ENCODE measurements around the gene ANO6. TPM values are rescaled to one million over a fixed set of nuclear protein-coding genes. Genes with fewer than 3 reads are reported as not detected.

The ANO6 gene
- polyA plus RNA-seq, 3 donors: 77.6 to 81.4 (median 79.7) TPM

Other genes with a start within 250 kb of the ANO6 start
- gene DBX2, start 165.0 kb upstream of the ANO6 start, polyA plus RNA-seq (ENCODE audit: insufficient read length in 3 of 3): under 1 TPM; 0.08 to 0.11 (median 0.08) TPM

Measured in right renal cortex interstitium (tissue), 3 donors.